ENCODE measurements around the gene HK1.

GRCh38 chr10:69239816-69240434 lies 38.4 kb upstream of the HK1 start:
- TF ChIP-seq, protein P1, sequence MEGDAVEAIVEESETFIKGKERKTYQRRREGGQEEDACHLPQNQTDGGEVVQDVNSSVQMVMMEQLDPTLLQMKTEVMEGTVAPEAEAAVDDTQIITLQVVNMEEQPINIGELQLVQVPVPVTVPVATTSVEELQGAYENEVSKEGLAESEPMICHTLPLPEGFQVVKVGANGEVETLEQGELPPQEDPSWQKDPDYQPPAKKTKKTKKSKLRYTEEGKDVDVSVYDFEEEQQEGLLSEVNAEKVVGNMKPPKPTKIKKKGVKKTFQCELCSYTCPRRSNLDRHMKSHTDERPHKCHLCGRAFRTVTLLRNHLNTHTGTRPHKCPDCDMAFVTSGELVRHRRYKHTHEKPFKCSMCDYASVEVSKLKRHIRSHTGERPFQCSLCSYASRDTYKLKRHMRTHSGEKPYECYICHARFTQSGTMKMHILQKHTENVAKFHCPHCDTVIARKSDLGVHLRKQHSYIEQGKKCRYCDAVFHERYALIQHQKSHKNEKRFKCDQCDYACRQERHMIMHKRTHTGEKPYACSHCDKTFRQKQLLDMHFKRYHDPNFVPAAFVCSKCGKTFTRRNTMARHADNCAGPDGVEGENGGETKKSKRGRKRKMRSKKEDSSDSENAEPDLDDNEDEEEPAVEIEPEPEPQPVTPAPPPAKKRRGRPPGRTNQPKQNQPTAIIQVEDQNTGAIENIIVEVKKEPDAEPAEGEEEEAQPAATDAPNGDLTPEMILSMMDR (tag by site-specific recombination; IDR thresholded peaks at IDR 0.05), result no peak
- TF ChIP-seq ZNF544 (tag by site-specific recombination; IDR thresholded peaks at IDR 0.05), result no peak
- no peak for TF ChIP-seq HOXA7 (CRISPR knock-in tag; IDR thresholded peaks at IDR 0.05; ENCODE audit: borderline replicate concordance)
- TF ChIP-seq, protein P2, sequence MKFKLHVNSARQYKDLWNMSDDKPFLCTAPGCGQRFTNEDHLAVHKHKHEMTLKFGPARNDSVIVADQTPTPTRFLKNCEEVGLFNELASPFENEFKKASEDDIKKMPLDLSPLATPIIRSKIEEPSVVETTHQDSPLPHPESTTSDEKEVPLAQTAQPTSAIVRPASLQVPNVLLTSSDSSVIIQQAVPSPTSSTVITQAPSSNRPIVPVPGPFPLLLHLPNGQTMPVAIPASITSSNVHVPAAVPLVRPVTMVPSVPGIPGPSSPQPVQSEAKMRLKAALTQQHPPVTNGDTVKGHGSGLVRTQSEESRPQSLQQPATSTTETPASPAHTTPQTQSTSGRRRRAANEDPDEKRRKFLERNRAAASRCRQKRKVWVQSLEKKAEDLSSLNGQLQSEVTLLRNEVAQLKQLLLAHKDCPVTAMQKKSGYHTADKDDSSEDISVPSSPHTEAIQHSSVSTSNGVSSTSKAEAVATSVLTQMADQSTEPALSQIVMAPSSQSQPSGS (tag by site-specific recombination; IDR thresholded peaks at IDR 0.05; ENCODE audit: low read depth), result no peak
- TF ChIP-seq ZNF248 (tag by site-specific recombination; IDR thresholded peaks at IDR 0.05), result no peak

All from HEK293 (cell line).